Panc1 (cell line): Measurements from ENCODE around the gene ABCD3. TPM values are rescaled to one million over a fixed set of nuclear protein-coding genes. Genes with fewer than 3 reads are reported as not detected.

Source experiments
- ATAC-seq: fragments of 200-7000 bp; cut with Tn5 transposase; 2 replicates; pipeline ENCODE4 v1.9.1; 2020; ENCODE audit warnings: mild to moderate bottlenecking, moderate library complexity
- BruUV-seq: library from RNA; stranded (reverse); fragments of 400-500 nt; replicated peaks from 2 replicates; lab custom pipeline; 2021; lab: Mats Ljungman, UMichigan
- CTCF ChIA-PET: fragments of 300-600 bp; sonication (Branson Sonifier 250); formaldehyde crosslinking; loops from one replicate; lab custom pipeline; 2022; ENCODE audit warnings: antibody characterized with exemption; lab: Charles Lee
- POLR2A ChIA-PET: fragments of 300-600 bp; sonication (Branson Sonifier 250); formaldehyde crosslinking; loops from one replicate; lab custom pipeline; 2022; ENCODE audit warnings: antibody characterized with exemption; lab: Charles Lee
- DNase-seq: peaks from one replicate; pipeline ENCODE4 v3.0.0-alpha.2; 2010; ENCODE audit warnings: low read depth, low spot score
- H3K27ac ChIP-seq: 2 replicates; pipeline ENCODE4 v1.5.1; 2011; ENCODE audit warnings: mild to moderate bottlenecking, low read length, inconsistent platforms
- H3K27me3 ChIP-seq: fragments of 200-500 bp; sonication (Bioruptor generic); 2 replicates; pipeline ENCODE4 v1.6.0; 2014; ENCODE audit warnings: low read length, inconsistent platforms; ENCODE audit not compliant: control insufficient read depth, insufficient read depth
- H3K36me3 ChIP-seq: fragments of 200-500 bp; sonication (Bioruptor generic); 2 replicates; pipeline ENCODE4 v1.5.1; 2014; ENCODE audit warnings: inconsistent platforms, mild to moderate bottlenecking, low read length, moderate library complexity; ENCODE audit not compliant: control insufficient read depth, insufficient read depth
- H3K4me1 ChIP-seq: 2 replicates; pipeline ENCODE4 v1.5.1; 2011; ENCODE audit warnings: inconsistent platforms, mild to moderate bottlenecking, low read length, moderate library complexity; ENCODE audit not compliant: control insufficient read depth, insufficient read depth
- H3K4me3 ChIP-seq, 2 experiments: 2 replicates each; pipeline ENCODE4 v1.5.1; 2011 to 2012; ENCODE audit warnings: low read depth in 2 of 2, low read length in 2 of 2, mild to moderate bottlenecking in 2 of 2, inconsistent platforms in 1 of 2, moderate library complexity in 1 of 2
- H3K9me3 ChIP-seq: fragments of 200-500 bp; sonication (Bioruptor generic); 2 replicates; pipeline ENCODE4 v1.5.1; 2014; ENCODE audit warnings: low read depth, mild to moderate bottlenecking, inconsistent platforms, low read length, moderate library complexity; ENCODE audit not compliant: control insufficient read depth, insufficient read depth
- CTCF ChIP-seq: fragments of 450-650 bp; IDR thresholded peaks from 2 replicates; pipeline ENCODE4 v1.5.1; 2017; ENCODE audit warnings: mild to moderate bottlenecking
- POLR2AphosphoS5 ChIP-seq: IDR thresholded peaks from 2 replicates; pipeline ENCODE4 v1.6.1; 2012; ENCODE audit warnings: mild to moderate bottlenecking, low read depth, low read length, moderate library complexity
- SIN3A ChIP-seq: IDR thresholded peaks from 2 replicates; pipeline ENCODE4 v1.6.1; 2012; ENCODE audit warnings: low read depth, mild to moderate bottlenecking, low read length, moderate library complexity, borderline replicate concordance; ENCODE audit not compliant: insufficient read depth
- TCF7L2 ChIP-seq: IDR thresholded peaks from 2 replicates; pipeline ENCODE4 v1.6.1; 2011; ENCODE audit warnings: mild to moderate bottlenecking, low read depth, low read length, inconsistent platforms
- in situ Hi-C: cut with HindIII; loops from 2 replicates; pipeline ENCODE4 v1.10.0; 2016; ENCODE audit warnings: low sequenced_read_pairs, low pct_unique_long_range_greater_than_20kb
- intact Hi-C: fragments of 100-400 bp; cut with micrococcal nuclease; formaldehyde crosslinking; loops from one replicate; pipeline ENCODE4 v1.10.0; 2022; ENCODE audit not compliant: unreplicated experiment
- total RNA-seq: library from RNA; stranded (reverse); gene quantifications from one replicate; pipeline ENCODE4 v1.2.1, GENCODE V29; 2021; ENCODE audit not compliant: unreplicated experiment
- TF ChIP-seq, protein P1 (sequence below), 2 experiments: IDR thresholded peaks; 2 replicates each; pipeline ENCODE4 v1.6.1; 2011 to 2012; ENCODE audit warnings: low read depth in 2 of 2, control low read depth in 1 of 2, low read length in 1 of 2, mild to moderate bottlenecking in 1 of 2, moderate library complexity in 1 of 2; ENCODE audit not compliant: insufficient read depth in 1 of 2

ABCD3 gene
- total RNA-seq, 1 experiment from 2014 or later, result 40.5 TPM

- no peaks in the 10 kb centered on the region for H3K27me3 ChIP-seq
- H3K9me3 ChIP-seq, result no peaks in the 10 kb centered on the region; the same call in 1 of the 2 replicates
- intact Hi-C loops (no loop called here), in situ Hi-C loops (no loop called here)
- DNase-seq (no peak), ATAC-seq (no peak)
- H3K4me3 ChIP-seq, result no peak overlapping the region
- no TSS peak for BruUV-seq
- no peak for TF ChIP-seq TCF7L2
- no peak for TF ChIP-seq SIN3A
- TF ChIP-seq POLR2AphosphoS5, result no peak
- TF ChIP-seq, protein P1, sequence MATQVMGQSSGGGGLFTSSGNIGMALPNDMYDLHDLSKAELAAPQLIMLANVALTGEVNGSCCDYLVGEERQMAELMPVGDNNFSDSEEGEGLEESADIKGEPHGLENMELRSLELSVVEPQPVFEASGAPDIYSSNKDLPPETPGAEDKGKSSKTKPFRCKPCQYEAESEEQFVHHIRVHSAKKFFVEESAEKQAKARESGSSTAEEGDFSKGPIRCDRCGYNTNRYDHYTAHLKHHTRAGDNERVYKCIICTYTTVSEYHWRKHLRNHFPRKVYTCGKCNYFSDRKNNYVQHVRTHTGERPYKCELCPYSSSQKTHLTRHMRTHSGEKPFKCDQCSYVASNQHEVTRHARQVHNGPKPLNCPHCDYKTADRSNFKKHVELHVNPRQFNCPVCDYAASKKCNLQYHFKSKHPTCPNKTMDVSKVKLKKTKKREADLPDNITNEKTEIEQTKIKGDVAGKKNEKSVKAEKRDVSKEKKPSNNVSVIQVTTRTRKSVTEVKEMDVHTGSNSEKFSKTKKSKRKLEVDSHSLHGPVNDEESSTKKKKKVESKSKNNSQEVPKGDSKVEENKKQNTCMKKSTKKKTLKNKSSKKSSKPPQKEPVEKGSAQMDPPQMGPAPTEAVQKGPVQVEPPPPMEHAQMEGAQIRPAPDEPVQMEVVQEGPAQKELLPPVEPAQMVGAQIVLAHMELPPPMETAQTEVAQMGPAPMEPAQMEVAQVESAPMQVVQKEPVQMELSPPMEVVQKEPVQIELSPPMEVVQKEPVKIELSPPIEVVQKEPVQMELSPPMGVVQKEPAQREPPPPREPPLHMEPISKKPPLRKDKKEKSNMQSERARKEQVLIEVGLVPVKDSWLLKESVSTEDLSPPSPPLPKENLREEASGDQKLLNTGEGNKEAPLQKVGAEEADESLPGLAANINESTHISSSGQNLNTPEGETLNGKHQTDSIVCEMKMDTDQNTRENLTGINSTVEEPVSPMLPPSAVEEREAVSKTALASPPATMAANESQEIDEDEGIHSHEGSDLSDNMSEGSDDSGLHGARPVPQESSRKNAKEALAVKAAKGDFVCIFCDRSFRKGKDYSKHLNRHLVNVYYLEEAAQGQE (IDR thresholded peaks at IDR 0.05; ENCODE audit: insufficient read depth in 1 of 2, low read depth in 2 of 2, low read length in 1 of 2), result no peak
- TF ChIP-seq CTCF, result no peak
- H3K27ac ChIP-seq, result no peak overlapping the region
- ChIA-PET POLR2A (no interaction called here), CTCF (no interaction called here)
- H3K4me1 ChIP-seq, result no peaks in the 10 kb centered on the region
- no peaks in the 10 kb centered on the region for H3K36me3 ChIP-seq
These were observed 23.9 kb upstream of the ABCD3 start for GRCh38 chr1:94394247-94394646.

GRCh38 chr1:94395231-94395630, 23.0 kb upstream of the ABCD3 start:
- Histone ChIP-seq H3K9me3 (no peaks in the 10 kb centered on the region), H3K27ac (no peak overlapping the region), H3K36me3 (no peaks in the 10 kb centered on the region), H3K4me1 (no peaks in the 10 kb centered on the region), H3K27me3 (no peaks in the 10 kb centered on the region), H3K4me3 (no peak overlapping the region)
- in situ Hi-C loops, result no loop called here
- POLR2A ChIA-PET, result no interaction called here
- DNase-seq, result no peak
- BruUV-seq, result no TSS peak
- TF ChIP-seq POLR2AphosphoS5, result no peak
- TF ChIP-seq SIN3A, result no peak
- TF ChIP-seq, protein P1 (IDR thresholded peaks at IDR 0.05; ENCODE audit: insufficient read depth in 1 of 2, low read depth in 2 of 2, low read length in 1 of 2), result no peak
- TF ChIP-seq CTCF, result no peak
- no peak for TF ChIP-seq TCF7L2
- no peak for ATAC-seq
- CTCF ChIA-PET, result no interaction called here
- intact Hi-C loops, result no loop called here
